ENCODE results near the gene ARPC4.

The ARPC4 gene

GRCh38 chr3:9817436-9817835 lies 24.6 kb downstream of the ARPC4 start:
- no peak for TF ChIP-seq SPI1 (IDR thresholded peaks at IDR 0.05; ENCODE audit: borderline replicate concordance, low read depth)
- no peak for TF ChIP-seq REST (IDR thresholded peaks at IDR 0.05; ENCODE audit: insufficient replicate concordance, low read depth)
- TF ChIP-seq CTCF (IDR thresholded peaks at IDR 0.05; ENCODE audit: insufficient read depth, low read length): no peak
- no peak for TF ChIP-seq POLR2AphosphoS5 (IDR thresholded peaks at IDR 0.05; ENCODE audit: low read depth)
- no peak for TF ChIP-seq GABPA (IDR thresholded peaks at IDR 0.05; ENCODE audit: low read depth)
- Histone ChIP-seq H3K27me3 (ENCODE audit: insufficient read depth, poor library complexity, severe bottlenecking) (no peaks in the 10 kb centered on the region), H3K27ac (replicated peaks) (no peak overlapping the region), H3K4me3 (replicated peaks; ENCODE audit: insufficient read depth, low read length) (no peak overlapping the region)
- DNase-seq (ENCODE audit: low read depth in 1 of 2, low spot score in 1 of 2): no peak

GRCh38 chr3:9818666-9819335 lies 25.9 kb downstream of the ARPC4 start:
- no peaks in the 10 kb centered on the region for H3K27me3 ChIP-seq (ENCODE audit: insufficient read depth, poor library complexity, severe bottlenecking)
- DNase-seq (ENCODE audit: low read depth in 1 of 2, low spot score in 1 of 2): no peak
- TF ChIP-seq REST (IDR thresholded peaks at IDR 0.05; ENCODE audit: insufficient replicate concordance, low read depth) (no peak), GABPA (IDR thresholded peaks at IDR 0.05; ENCODE audit: low read depth) (no peak)
- no peak overlapping the region for H3K27ac ChIP-seq (replicated peaks)
- no peak overlapping the region for H3K4me3 ChIP-seq (replicated peaks; ENCODE audit: insufficient read depth, low read length)

GRCh38 chr3:9820543-9820942 lies 27.7 kb downstream of the ARPC4 start:
- H3K27ac ChIP-seq (replicated peaks): no peak overlapping the region
- no peak overlapping the region for H3K4me3 ChIP-seq (replicated peaks; ENCODE audit: insufficient read depth, low read length)
- no peak for TF ChIP-seq POLR2AphosphoS5 (IDR thresholded peaks at IDR 0.05; ENCODE audit: low read depth)
- no peak for DNase-seq (ENCODE audit: low read depth in 1 of 2, low spot score in 1 of 2)
- no peaks in the 10 kb centered on the region for H3K27me3 ChIP-seq (ENCODE audit: insufficient read depth, poor library complexity, severe bottlenecking)

GRCh38 chr3:9820946-9821345 lies 28.1 kb downstream of the ARPC4 start:
- Histone ChIP-seq H3K4me3 (replicated peaks; ENCODE audit: insufficient read depth, low read length) (no peak overlapping the region), H3K27me3 (ENCODE audit: insufficient read depth, poor library complexity, severe bottlenecking) (no peaks in the 10 kb centered on the region), H3K27ac (replicated peaks) (no peak overlapping the region)
- no peak for DNase-seq (ENCODE audit: low read depth in 1 of 2, low spot score in 1 of 2)
- TF ChIP-seq CTCF (IDR thresholded peaks at IDR 0.05; ENCODE audit: insufficient read depth, low read length): no peak
- no peak for TF ChIP-seq GABPA (IDR thresholded peaks at IDR 0.05; ENCODE audit: low read depth)
- TF ChIP-seq POLR2AphosphoS5 (IDR thresholded peaks at IDR 0.05; ENCODE audit: low read depth): no peak
- TF ChIP-seq REST (IDR thresholded peaks at IDR 0.05; ENCODE audit: insufficient replicate concordance, low read depth): no peak
- TF ChIP-seq SPI1 (IDR thresholded peaks at IDR 0.05; ENCODE audit: borderline replicate concordance, low read depth): no peak

Data from HL-60 (cell line).